GM19452 (cell line): ENCODE measurements around the gene CCDC7.
"Not testable (repeated sequence)": the region's sequence is repeated elsewhere in the genome, so short reads cannot be mapped to it uniquely, and the experiment has no call there.

ENCODE experiments used
- ATAC-seq: cut with Tn5 transposase; IDR thresholded peaks from one replicate; pipeline ENCODE4 v1.9.1; 2021; ENCODE audit not compliant: unreplicated experiment

Gene CCDC7

GRCh38 chr10:32687546-32687945 is 241.6 kb downstream of the CCDC7 start:
- ATAC-seq, result no peak

- no peak for ATAC-seq
Observed at GRCh38 chr10:32692174-32692573, 246.2 kb downstream of the CCDC7 start.

GRCh38 chr10:32693441-32693979 is 247.6 kb downstream of the CCDC7 start:
- ATAC-seq, result no peak

- ATAC-seq, result not testable (repeated sequence)
Observed at GRCh38 chr10:32699683-32700082, 253.7 kb downstream of the CCDC7 start.

GRCh38 chr10:32713560-32713959 is 267.6 kb downstream of the CCDC7 start:
- ATAC-seq, result no peak

GRCh38 chr10:32731527-32731926 is 285.6 kb downstream of the CCDC7 start:
- ATAC-seq, result no peak

GRCh38 chr10:32738958-32739357 is 293.0 kb downstream of the CCDC7 start:
- no peak for ATAC-seq

GRCh38 chr10:32744321-32744720 is 298.4 kb downstream of the CCDC7 start:
- ATAC-seq, result no peak

- no peak for ATAC-seq
Observed at GRCh38 chr10:32746869-32747268, 300.9 kb downstream of the CCDC7 start.

GRCh38 chr10:32751582-32751981 is 305.6 kb downstream of the CCDC7 start:
- no peak for ATAC-seq

- ATAC-seq, result not testable (repeated sequence)
Observed at GRCh38 chr10:32754900-32755299, 309.0 kb downstream of the CCDC7 start.

GRCh38 chr10:32771217-32771616 is 325.3 kb downstream of the CCDC7 start:
- no peak for ATAC-seq

- no peak for ATAC-seq
Observed at GRCh38 chr10:32773105-32773504, 327.2 kb downstream of the CCDC7 start.

- no peak for ATAC-seq
Observed at GRCh38 chr10:32786968-32787367, 341.0 kb downstream of the CCDC7 start.

- no peak for ATAC-seq
Observed at GRCh38 chr10:32787690-32788284, 341.8 kb downstream of the CCDC7 start.

GRCh38 chr10:32788359-32788758 is 342.4 kb downstream of the CCDC7 start:
- no peak for ATAC-seq

- no peak for ATAC-seq
Observed at GRCh38 chr10:32790483-32790882, 344.5 kb downstream of the CCDC7 start.

GRCh38 chr10:32793033-32793432 is 347.1 kb downstream of the CCDC7 start:
- no peak for ATAC-seq

GRCh38 chr10:32795598-32796183 is 349.8 kb downstream of the CCDC7 start:
- ATAC-seq, result no peak

- ATAC-seq, result not testable (repeated sequence)
Observed at GRCh38 chr10:32797393-32797792, 351.5 kb downstream of the CCDC7 start.

GRCh38 chr10:32846974-32847373 is 401.0 kb downstream of the CCDC7 start:
- no peak for ATAC-seq

- no peak for ATAC-seq
Observed at GRCh38 chr10:32851301-32851700, 405.4 kb downstream of the CCDC7 start.

- no peak for ATAC-seq
Observed at GRCh38 chr10:32854435-32854834, 408.5 kb downstream of the CCDC7 start.
